ENCODE measurements around the gene NUDT2. TPM values are rescaled to one million over a fixed set of nuclear protein-coding genes. Genes with fewer than 3 reads are reported as not detected.
A peak's percentile ranks its signal among the peaks of the same experiment; 100 is the strongest.
"Not testable (repeated sequence)": the region's sequence is repeated elsewhere in the genome, so short reads cannot be mapped to it uniquely, and the experiment has no call there.

The NUDT2 gene
- polyA plus RNA-seq, 3 donors from 2014 or later: 24.3 to 35.4 (median 27.6) TPM

DNA sequence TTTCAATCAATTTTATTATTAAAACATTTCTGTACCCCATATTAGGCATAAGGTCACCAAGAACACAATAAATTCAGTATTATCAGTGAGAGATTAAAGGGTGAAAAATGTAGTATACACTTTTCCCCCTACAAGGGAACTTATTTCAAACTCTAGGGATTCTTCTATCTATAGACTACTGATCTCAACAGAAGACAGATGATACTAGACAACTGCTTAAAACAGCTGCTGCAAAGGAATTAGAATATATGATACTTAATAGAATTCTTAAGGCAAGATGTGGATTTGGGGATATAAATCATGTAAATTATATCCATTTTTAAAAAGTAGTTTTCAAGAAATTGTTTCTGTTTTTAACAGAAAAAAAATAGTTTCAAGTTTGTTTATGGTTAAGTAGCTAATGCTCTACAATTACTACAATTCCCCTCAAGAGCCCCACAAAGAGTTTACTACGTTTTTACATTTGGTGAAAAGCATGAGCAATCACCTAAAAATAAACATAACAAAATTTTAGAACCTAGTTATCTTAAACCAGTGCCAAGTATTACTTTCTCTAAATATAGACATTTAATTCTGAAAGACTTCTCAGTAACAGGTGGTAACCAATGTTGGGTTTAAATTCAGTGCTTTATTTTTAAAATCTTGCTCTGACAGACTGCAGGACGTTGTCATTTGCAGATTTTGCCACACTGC, 6.3 kb upstream of the NUDT2 start:
- Mint-ChIP-seq H3K36me3 (no peaks in the 10 kb centered on the region), H3K27ac (no peak overlapping the region), H3K4me3 (no peak overlapping the region), H3K27me3 (ENCODE audit: low read depth in 3 of 3) (peaks cover 0 to under 1% (median 0%) of the 10 kb centered on the region in 3 donors), H3K4me1 (peaks cover under 1 to 8% of the 10 kb centered on the region in 2 donors), H3K9me3 (no peaks in the 10 kb centered on the region)
- DNase-seq: no peak

DNA sequence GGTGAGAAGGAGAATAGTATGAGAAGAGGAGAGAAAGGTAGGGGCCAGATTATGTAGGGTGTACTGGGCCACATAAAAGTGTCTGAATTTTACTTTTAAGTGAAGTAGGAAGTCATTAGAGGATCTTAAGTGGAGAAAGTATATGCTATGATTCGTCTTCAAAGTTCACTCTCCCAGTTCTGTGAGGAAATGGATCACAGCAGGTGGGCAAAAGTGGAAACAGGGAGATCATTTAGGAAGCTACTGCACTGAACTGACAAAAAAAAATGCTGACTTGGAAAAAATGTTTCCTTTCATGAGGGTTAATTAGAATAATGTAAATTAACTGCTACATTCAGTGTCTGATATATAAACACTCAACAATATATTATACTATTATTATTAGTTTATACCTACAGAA, 2.7 kb upstream of the NUDT2 start:
- no peaks in the 10 kb centered on the region for H3K9me3 Mint-ChIP-seq
- H3K4me3 Mint-ChIP-seq: no peak overlapping the region
- peaks cover 24 to 40% of the 10 kb centered on the region in 2 donors for H3K4me1 Mint-ChIP-seq
- peaks cover 6 to 10% (median 7%) of the 10 kb centered on the region in 3 donors for H3K27me3 Mint-ChIP-seq (ENCODE audit: low read depth in 3 of 3)
- no peaks in the 10 kb centered on the region for H3K36me3 Mint-ChIP-seq
- peak overlapping the region in 1 of 6 donors; percentile 64 for H3K27ac Mint-ChIP-seq
- DNase-seq: no peak

DNA sequence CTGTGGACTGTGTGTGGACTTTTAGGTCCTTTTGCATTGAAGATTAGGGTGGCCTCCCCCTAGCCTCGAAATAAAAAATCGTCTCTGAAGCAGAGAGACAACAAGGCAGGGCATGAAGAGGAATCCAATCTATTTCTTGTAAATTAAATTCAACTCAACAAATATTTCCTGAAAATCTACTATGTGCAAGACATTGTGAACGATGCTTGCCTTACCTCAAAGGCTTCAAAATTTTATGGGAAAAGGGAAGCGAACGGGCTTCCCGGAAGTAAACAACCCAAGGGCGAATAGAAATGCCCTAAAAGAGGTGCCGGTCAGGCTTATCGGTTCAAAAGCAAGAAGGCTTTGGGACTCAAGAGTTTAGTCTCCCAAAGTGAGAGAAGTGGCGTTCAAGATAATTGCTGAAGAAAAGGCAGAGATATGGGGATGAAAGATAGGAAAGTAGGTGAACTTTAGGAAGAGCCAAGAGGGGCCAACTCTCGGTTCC, 826 bp upstream of the NUDT2 start:
- no peak for DNase-seq
- H3K27me3 Mint-ChIP-seq (ENCODE audit: low read depth in 3 of 3): peaks cover 6 to 12% (median 7%) of the 10 kb centered on the region in 3 donors
- H3K4me3 Mint-ChIP-seq: peak overlapping the region; percentile 94 to 98 (median 97)
- no peaks in the 10 kb centered on the region for H3K36me3 Mint-ChIP-seq
- peaks cover 28 to 48% of the 10 kb centered on the region in 2 donors for H3K4me1 Mint-ChIP-seq
- peak overlapping the region; percentile 95 to 99 (median 98) for H3K27ac Mint-ChIP-seq
- H3K9me3 Mint-ChIP-seq: no peaks in the 10 kb centered on the region

DNA sequence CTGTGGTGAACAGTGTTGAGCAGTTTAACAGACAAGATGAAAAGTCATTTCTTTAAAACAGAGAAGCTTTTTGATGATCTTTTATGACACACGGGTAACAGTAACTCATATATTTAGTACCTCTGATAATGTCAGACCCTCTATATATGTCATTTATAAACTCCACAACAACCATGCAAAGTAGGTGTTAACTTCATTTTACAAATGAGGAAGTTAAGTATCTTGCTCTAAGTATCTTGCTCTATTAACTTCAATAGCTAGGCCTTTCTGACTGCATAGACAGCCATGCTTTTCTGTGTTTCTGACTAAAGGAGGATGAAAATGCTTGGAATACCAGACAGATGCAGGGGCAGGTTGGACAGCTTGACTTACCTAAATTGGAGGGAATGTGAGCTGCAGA, 1.8 kb downstream of the NUDT2 start:
- Mint-ChIP-seq H3K4me3 (peak overlapping the region in 4 of 5 donors; percentile 14 to 63 (median 35)), H3K27ac (peak overlapping the region in 3 of 6 donors; percentile 17 to 56 (median 25)), H3K27me3 (ENCODE audit: low read depth in 3 of 3) (peaks cover 6 to 12% (median 9%) of the 10 kb centered on the region in 3 donors), H3K4me1 (peaks cover 35 to 48% of the 10 kb centered on the region in 2 donors), H3K36me3 (no peaks in the 10 kb centered on the region), H3K9me3 (no peaks in the 10 kb centered on the region)
- DNase-seq: no peak

DNA sequence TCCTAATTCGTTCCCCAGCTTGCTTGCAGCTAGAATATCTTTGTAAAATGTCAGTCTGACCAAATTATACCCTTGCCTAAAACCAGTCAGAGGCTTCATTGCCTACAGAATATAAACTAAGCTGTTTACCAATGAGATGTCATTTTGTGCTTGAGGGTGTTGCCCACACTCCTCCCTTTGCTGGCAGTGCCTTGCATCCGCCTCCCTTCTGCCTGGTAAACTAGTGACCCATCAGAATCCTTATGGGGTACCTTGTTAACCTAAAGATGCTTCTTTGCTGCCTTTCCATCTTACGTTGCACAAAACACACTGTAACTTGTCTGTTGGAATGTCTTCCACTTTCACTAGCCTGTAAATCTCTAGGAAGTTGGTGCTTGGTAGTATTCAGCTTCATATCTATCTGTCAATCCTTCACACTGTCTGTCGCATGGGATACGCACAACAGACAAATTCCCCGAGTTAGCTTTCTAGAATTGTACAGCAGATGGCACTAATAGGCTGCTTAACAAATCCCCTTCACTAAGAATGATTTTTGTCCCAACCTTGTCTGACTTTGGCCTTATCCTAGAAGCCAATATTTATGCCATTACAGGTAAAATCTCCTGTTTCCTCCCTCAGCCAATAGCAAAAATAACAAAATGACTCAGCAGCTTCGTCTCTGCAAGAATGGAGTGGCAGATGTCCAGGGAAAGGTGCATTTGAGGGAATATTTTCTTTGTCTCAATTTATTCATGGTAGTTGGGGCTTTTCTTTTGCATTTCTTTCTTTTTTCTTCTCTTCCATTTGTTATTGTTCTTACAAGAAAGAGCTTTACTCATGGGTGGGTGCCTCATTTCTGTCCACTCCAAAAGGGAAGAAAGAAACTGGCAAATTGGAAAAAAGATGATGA, 3.0 kb downstream of the NUDT2 start:
- peak overlapping the region in 3 of 5 donors; percentile 7 to 42 (median 12) for H3K4me3 Mint-ChIP-seq
- peaks cover 35 to 47% of the 10 kb centered on the region in 2 donors for H3K4me1 Mint-ChIP-seq
- no peaks in the 10 kb centered on the region for H3K9me3 Mint-ChIP-seq
- H3K27me3 Mint-ChIP-seq (ENCODE audit: low read depth in 3 of 3): peaks cover 6 to 12% (median 9%) of the 10 kb centered on the region in 3 donors
- H3K36me3 Mint-ChIP-seq: no peaks in the 10 kb centered on the region
- peak overlapping the region in 4 of 6 donors; percentile 25 to 35 (median 30) for H3K27ac Mint-ChIP-seq
- DNase-seq: peak in 2 of 3 donors; percentile 9 to 11

DNA sequence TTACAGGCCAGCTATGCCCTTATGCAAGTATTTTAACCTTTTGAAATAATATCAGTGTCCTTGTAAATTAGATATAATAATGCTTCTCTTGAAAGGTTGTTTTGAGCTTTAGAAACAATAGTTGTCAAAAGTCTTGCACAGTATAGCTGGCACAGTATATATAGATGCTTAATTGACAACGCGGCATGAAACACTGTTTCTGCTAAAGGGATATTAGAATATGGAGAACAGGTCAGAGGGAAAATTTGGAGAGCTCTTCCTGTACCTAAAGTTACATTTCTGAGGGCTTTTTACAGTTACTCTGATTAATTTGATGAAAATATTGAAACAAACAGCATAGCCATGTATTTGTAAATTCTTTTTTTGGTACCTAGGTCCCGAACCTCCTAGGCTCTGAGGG, 4.5 kb downstream of the NUDT2 start:
- Mint-ChIP-seq H3K4me1 (peaks cover 28 to 31% of the 10 kb centered on the region in 2 donors), H3K9me3 (no peaks in the 10 kb centered on the region), H3K27ac (peak overlapping the region in 1 of 6 donors; percentile 12), H3K4me3 (no peak overlapping the region), H3K27me3 (ENCODE audit: low read depth in 3 of 3) (peaks cover 0 to 9% (median 6%) of the 10 kb centered on the region in 3 donors), H3K36me3 (peaks cover 0 to 4% (median 0%) of the 10 kb centered on the region in 3 donors)
- no peak for DNase-seq

DNA sequence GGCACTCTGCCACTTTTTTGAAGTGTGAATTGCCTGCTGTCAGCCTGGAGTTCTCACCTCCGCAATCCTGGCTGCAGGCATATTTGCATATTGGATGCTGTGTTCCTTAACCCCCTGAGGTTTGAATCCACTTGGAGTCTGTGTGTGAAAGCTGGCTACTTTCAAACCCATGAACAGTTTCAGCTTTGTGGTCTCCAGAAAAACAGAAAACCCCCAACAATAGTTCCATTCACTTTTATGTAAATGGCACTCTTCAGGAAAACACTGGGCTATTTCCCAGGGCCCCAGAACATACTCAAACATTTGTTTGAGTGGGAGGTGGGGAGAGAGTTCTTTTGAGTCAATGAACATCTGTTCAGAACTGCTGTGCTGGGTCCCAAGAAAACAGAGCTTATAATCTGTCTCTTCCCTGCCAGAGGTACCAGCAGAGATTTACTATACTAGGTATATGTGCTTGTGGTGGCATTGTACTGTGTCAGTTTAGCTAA, 5.0 kb downstream of the NUDT2 start:
- Mint-ChIP-seq H3K9me3 (no peaks in the 10 kb centered on the region), H3K4me3 (no peak overlapping the region), H3K36me3 (peaks cover 0 to 6% (median 0%) of the 10 kb centered on the region in 3 donors), H3K27me3 (ENCODE audit: low read depth in 3 of 3) (peaks cover 0 to 3% (median 1%) of the 10 kb centered on the region in 3 donors), H3K27ac (no peak overlapping the region), H3K4me1 (peaks cover 26% of the 10 kb centered on the region in 2 donors)
- DNase-seq: no peak

DNA sequence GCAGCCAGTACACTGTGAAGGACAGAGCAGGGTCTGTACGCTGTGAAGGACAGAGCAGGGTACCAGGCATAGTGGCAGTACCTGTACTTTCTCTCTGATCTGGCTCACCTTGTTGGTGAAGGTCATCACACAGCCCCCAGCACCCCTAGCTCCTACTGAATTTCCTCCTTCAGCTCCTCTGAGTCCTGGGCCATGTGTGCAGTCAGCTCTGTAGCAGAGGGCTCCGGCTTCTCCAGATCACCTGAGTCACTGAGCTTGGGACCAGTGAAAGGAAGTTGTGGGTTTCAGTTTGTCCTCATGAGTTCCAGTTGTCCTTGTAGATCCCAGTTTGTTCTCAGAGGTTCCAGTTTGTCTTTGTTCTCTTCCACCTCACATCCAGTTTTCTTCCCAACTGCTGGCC, 5.5 kb downstream of the NUDT2 start:
- no peaks in the 10 kb centered on the region for H3K9me3 Mint-ChIP-seq
- H3K27me3 Mint-ChIP-seq (ENCODE audit: low read depth in 3 of 3): peaks cover 0 to 2% (median 1%) of the 10 kb centered on the region in 3 donors
- H3K4me3 Mint-ChIP-seq: no peak overlapping the region
- H3K4me1 Mint-ChIP-seq: peaks cover 21% of the 10 kb centered on the region in 2 donors
- DNase-seq: no peak
- H3K36me3 Mint-ChIP-seq: peaks cover 0 to 6% (median 0%) of the 10 kb centered on the region in 3 donors
- H3K27ac Mint-ChIP-seq: no peak overlapping the region

DNA sequence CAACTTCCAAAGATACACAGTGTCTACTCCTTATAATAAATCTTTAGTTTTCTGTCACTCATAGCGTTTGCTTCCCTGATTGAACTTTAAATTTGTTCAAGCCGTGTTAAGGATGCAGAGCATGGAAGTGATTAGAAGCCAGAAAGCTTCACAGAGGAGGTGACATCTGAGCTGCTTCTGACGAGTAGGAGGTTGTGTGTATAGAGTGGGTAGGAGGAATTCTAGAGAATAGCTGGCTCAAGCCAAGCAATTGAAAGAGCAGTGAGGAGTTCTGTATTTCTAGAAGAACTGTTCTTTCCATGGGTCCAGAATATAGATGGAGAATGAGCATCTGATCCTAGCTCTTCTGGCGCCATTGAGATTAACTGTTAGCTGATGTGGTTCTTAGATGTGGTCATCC, 6.0 kb downstream of the NUDT2 start:
- Mint-ChIP-seq H3K27ac (no peak overlapping the region), H3K9me3 (no peaks in the 10 kb centered on the region), H3K27me3 (ENCODE audit: low read depth in 3 of 3) (peaks cover 0 to 2% (median 1%) of the 10 kb centered on the region in 3 donors)

DNA sequence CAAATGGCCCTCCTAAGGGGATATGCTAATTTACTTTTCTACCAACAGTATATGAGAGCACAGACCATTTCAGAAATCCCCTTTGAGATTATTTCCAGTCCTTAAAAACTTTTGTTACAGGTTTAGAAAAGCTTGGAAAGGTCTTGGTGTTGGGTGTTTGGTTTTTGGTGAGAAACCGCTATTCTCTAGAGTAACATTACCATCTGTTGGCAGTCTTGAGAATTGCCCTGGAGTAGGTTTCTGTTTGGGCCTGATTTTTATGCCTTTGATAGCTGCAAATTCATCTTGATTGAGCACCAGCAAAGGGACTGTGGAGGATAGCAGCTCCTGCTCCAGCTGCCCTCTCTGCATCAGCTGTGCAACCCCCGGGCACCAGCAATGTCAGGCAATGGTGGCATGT, 8.0 kb downstream of the NUDT2 start:
- Mint-ChIP-seq H3K27ac (no peak overlapping the region), H3K9me3 (no peaks in the 10 kb centered on the region), H3K27me3 (ENCODE audit: low read depth in 3 of 3) (peaks cover 0 to 1% (median 0%) of the 10 kb centered on the region in 3 donors), H3K4me3 (no peak overlapping the region), H3K36me3 (peaks cover 9 to 17% (median 10%) of the 10 kb centered on the region in 3 donors), H3K4me1 (peaks cover under 1 to 7% of the 10 kb centered on the region in 2 donors)
- DNase-seq: no peak

More for the DNA sequence above, 6.0 kb downstream of the NUDT2 start:
- Mint-ChIP-seq H3K4me1 (peaks cover 16% of the 10 kb centered on the region in 2 donors), H3K36me3 (peaks cover 4 to 11% (median 4%) of the 10 kb centered on the region in 3 donors), H3K4me3 (no peak overlapping the region)
- DNase-seq: no peak

DNA sequence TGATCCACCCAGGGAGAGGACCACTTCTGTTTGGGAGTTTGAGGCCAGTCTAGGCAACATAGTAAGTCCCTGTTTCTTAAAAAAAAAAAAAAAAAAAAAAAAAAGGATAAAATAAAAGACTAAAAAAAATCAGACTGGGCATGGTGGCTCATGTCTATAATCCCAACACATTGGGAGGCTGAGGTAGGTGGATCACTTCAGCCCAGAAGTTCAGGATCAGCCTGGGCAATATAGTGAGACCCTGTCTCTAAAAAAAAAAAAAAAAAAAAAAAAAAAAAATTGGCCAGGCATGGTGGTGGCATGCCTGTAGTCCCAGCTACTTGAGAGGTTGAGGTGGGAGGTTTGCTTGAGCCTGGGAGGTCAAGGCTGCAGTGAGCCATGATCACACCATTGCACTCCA, 8.7 kb downstream of the NUDT2 start:
- DNase-seq; H3K27me3 Mint-ChIP-seq (ENCODE audit: low read depth in 3 of 3); H3K27ac Mint-ChIP-seq; H3K4me3 Mint-ChIP-seq; H3K4me1 Mint-ChIP-seq; H3K9me3 Mint-ChIP-seq: not testable (repeated sequence)
- H3K36me3 Mint-ChIP-seq: peaks cover 9 to 17% (median 10%) of the 10 kb centered on the region in 3 donors

DNA sequence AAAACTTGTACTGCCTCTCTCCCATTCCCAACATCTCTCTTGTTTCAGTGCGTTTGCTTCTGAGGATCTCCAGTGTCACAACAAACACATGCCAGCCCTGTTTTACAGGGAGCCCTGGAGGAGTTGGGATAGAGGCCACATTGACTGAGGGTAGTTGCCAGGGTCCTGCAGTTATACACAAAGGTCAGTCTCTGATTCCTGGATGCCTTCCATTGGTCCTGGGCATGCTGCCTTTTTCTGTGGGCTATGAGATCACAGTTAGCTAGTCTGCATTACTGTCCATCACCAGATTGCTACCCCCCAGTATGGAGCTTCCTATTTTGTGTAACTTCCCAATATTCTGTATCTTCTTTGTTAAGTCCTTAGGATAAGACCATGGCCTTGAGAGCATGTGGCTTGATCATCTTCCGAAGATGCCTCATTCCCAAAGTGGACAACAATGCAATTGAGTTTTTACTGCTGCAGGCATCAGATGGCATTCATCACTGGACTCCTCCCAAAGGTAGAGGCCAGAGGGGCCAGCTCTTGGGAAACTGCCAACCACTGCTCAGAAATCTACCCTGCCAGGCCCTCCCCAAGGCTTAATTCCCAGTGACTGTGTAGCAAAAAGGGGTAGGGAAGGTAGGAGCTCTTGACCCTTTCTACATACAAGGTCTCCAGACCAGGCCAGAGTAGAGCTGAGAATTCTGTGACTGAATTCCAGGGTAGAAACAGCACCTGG, 9.5 kb downstream of the NUDT2 start:
- no peak for DNase-seq
- Mint-ChIP-seq H3K27me3 (ENCODE audit: low read depth in 3 of 3) (peaks cover 0 to 1% (median 0%) of the 10 kb centered on the region in 3 donors), H3K9me3 (no peaks in the 10 kb centered on the region), H3K27ac (no peak overlapping the region), H3K36me3 (peaks cover 9 to 23% (median 10%) of the 10 kb centered on the region in 3 donors), H3K4me3 (no peak overlapping the region), H3K4me1 (peaks cover 0 to 6% of the 10 kb centered on the region in 2 donors)

DNA sequence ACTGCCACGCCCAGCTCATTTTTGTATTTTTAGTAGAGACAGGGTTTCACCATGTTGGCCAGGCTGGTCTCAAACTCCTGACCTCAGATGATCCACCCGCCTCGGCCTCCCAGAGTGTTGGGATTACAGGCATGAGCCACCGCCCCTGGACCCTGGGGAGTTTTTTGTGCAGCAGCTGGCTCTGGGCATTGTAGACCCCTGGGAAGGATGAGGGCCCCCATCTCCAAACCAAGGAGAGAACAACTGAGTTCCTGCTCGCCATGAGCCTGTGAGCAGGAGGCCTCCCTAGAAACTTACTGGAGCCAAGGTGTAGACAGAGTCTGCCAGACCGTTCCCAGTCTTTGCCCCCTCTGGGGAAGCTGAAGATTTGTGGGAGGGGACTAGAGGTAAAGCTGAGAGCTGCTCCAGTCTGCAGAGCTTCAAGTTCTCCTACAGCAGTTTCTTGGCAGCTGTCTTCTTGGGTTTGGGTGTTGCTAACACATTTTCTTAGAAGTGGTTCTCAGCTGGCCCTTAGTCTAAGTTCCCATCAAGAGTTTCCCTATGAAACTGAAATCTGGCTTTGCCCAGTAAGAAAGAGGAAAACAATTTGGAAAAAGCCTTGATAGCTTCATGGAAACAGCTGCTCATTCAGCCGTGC, 12.4 kb downstream of the NUDT2 start:
- Mint-ChIP-seq H3K4me1 (no peaks in the 10 kb centered on the region), H3K27ac (no peak overlapping the region), H3K27me3 (ENCODE audit: low read depth in 3 of 3) (no peaks in the 10 kb centered on the region), H3K36me3 (peaks cover 9 to 27% (median 10%) of the 10 kb centered on the region in 3 donors), H3K9me3 (no peaks in the 10 kb centered on the region), H3K4me3 (no peak overlapping the region)
- DNase-seq: no peak
